Stimulated activated CD4-positive, alpha-beta T cell treated with anti-CD3 and anti-CD28 coated beads, TNF-alpha, amount 100 ng/mL, for 4 hours (primary cell): ENCODE data around the gene PKN1.
"Not testable (repeated sequence)": the region's sequence is repeated elsewhere in the genome, so short reads cannot be mapped to it uniquely, and the experiment has no call there.

Experiments
- DNase-seq, 3 experiments: peaks; one replicate each; pipeline ENCODE4 v3.0.0-alpha.2; 2020; ENCODE audit warnings: low read depth in 3 of 3

PKN1 gene

GRCh38 chr19:14430712-14431111 is 2.4 kb upstream of the PKN1 start:
- DNase-seq = no peak

- DNase-seq = peak in 2 of 3 experiments; percentile 50 to 60
Measured at GRCh38 chr19:14433554-14434501, 722 bp downstream of the PKN1 start.

- no peak for DNase-seq
Measured at GRCh38 chr19:14434543-14435319, 1.6 kb downstream of the PKN1 start.

- DNase-seq = no peak
Measured at GRCh38 chr19:14435320-14436050, 2.4 kb downstream of the PKN1 start.

- no peak for DNase-seq
Measured at GRCh38 chr19:14437578-14438140, 4.6 kb downstream of the PKN1 start.

- DNase-seq = no peak
Measured at GRCh38 chr19:14439014-14439413, 5.9 kb downstream of the PKN1 start.

- peak; percentile 51 to 60 (median 52) for DNase-seq
Measured at GRCh38 chr19:14440049-14440448, 6.9 kb downstream of the PKN1 start.

GRCh38 chr19:14441041-14441938 is 8.2 kb downstream of the PKN1 start:
- no peak for DNase-seq

GRCh38 chr19:14442891-14443631 is 10.0 kb downstream of the PKN1 start:
- no peak for DNase-seq

- no peak for DNase-seq
Measured at GRCh38 chr19:14443632-14444216, 10.6 kb downstream of the PKN1 start.

- DNase-seq = no peak
Measured at GRCh38 chr19:14446336-14447036, 13.4 kb downstream of the PKN1 start.

GRCh38 chr19:14449321-14449720 is 16.2 kb downstream of the PKN1 start:
- no peak for DNase-seq

GRCh38 chr19:14450168-14450874 is 17.2 kb downstream of the PKN1 start:
- peak in 2 of 3 experiments; percentile 27 to 30 for DNase-seq

- no peak for DNase-seq
Measured at GRCh38 chr19:14450876-14451275, 17.8 kb downstream of the PKN1 start.

- not testable (repeated sequence) for DNase-seq
Measured at GRCh38 chr19:14452303-14452702, 19.2 kb downstream of the PKN1 start.

- DNase-seq = no peak
Measured at GRCh38 chr19:14459703-14460102, 26.6 kb downstream of the PKN1 start.

GRCh38 chr19:14460935-14461334 is 27.8 kb downstream of the PKN1 start:
- no peak for DNase-seq

- DNase-seq = not testable (repeated sequence)
Measured at GRCh38 chr19:14462401-14462800, 29.3 kb downstream of the PKN1 start.
